ENCODE measurements around the gene CTSZ.
A peak's percentile ranks its signal among the peaks of the same experiment; 100 is the strongest.

- TF ChIP-seq ZNF8 (CRISPR knock-in tag; IDR thresholded peaks at IDR 0.05), result no peak
- no peak for TF ChIP-seq PATZ1 (CRISPR knock-in tag; IDR thresholded peaks at IDR 0.05; ENCODE audit: borderline replicate concordance)
- TF ChIP-seq PPARA (CRISPR knock-in tag; IDR thresholded peaks at IDR 0.05; ENCODE audit: borderline replicate concordance), result no peak
- TF ChIP-seq RARB (CRISPR knock-in tag; IDR thresholded peaks at IDR 0.05), result no peak
- no peak for TF ChIP-seq CREB5 (CRISPR knock-in tag; IDR thresholded peaks at IDR 0.05; ENCODE audit: low read depth)
- 0 out of 2 replicates have a peak, but pooled peaks have one; percentile 38 for TF ChIP-seq ESRRG (CRISPR knock-in tag; IDR thresholded peaks at IDR 0.05)
- no peak for TF ChIP-seq POU6F1 (CRISPR knock-in tag; IDR thresholded peaks at IDR 0.05; ENCODE audit: borderline replicate concordance, low read depth)
- no peak for TF ChIP-seq ZNF70 (CRISPR knock-in tag; IDR thresholded peaks at IDR 0.05)
Observed at GRCh38 chr20:59032023-59032712, 25.1 kb upstream of the CTSZ start, which contains the start of gene ATP5F1E.

All from SK-N-SH treated with all-trans-retinoic acid at 6 μM for 48 hours (cell line).